HEK293 (cell line): ENCODE data around the gene NOSIP.

Source experiments
- CTCF ChIA-PET: fragments of 350-600 bp; formaldehyde crosslinking; extraction: SDS; loops from one replicate; lab custom pipeline; 2021; ENCODE audit warnings: antibody characterized with exemption; lab: Yijun Ruan, JAX
- POLR2A ChIA-PET: fragments of 300-600 bp; formaldehyde crosslinking; extraction: SDS; loops from one replicate; lab custom pipeline; 2020; ENCODE audit warnings: antibody characterized with exemption, inconsistent platforms; lab: Yijun Ruan, JAX
- H3K27ac ChIP-seq: fragments of 200-500 bp; sonication (Bioruptor generic); 2 replicates; pipeline ENCODE4 v1.5.1; 2014; ENCODE audit warnings: low read depth, low read length, control low read depth, inconsistent platforms; ENCODE audit errors: extremely low read depth
- H3K36me3 ChIP-seq, 2 experiments: fragments of 200-500 bp in 1 of 2; sonication (Bioruptor generic) in 1 of 2; 1 replicate in 1 of 2; 2 replicates in 1 of 2; pipeline ENCODE4 v1.5.1; 2014 to 2017; ENCODE audit warnings: inconsistent platforms in 2 of 2, low read length in 2 of 2; ENCODE audit not compliant: control insufficient read depth in 2 of 2, insufficient read depth in 1 of 2
- H3K4me1 ChIP-seq: fragments of 200-500 bp; sonication (Bioruptor generic); 2 replicates; pipeline ENCODE4 v1.5.1; 2014; ENCODE audit warnings: mild to moderate bottlenecking, low read length, inconsistent platforms; ENCODE audit not compliant: control insufficient read depth, insufficient read depth
- H3K4me3 ChIP-seq: 2 replicates; pipeline ENCODE4 v1.5.1; 2011; ENCODE audit warnings: low read depth, mild to moderate bottlenecking, control low read depth, low read length, moderate library complexity
- H3K9me3 ChIP-seq: fragments of 200-500 bp; sonication (Bioruptor generic); 2 replicates; pipeline ENCODE4 v1.5.1; 2014; ENCODE audit warnings: low read depth, low read length, inconsistent platforms; ENCODE audit not compliant: control insufficient read depth, insufficient read depth
- FEZF1 ChIP-seq: fragments of 450-650 bp; formaldehyde crosslinking; IDR thresholded peaks from 2 replicates; pipeline ENCODE4 v1.5.1; 2016; ENCODE audit warnings: missing biosample characterization, missing genetic modification characterization
- GFI1B ChIP-seq: fragments of 450-650 bp; formaldehyde crosslinking; IDR thresholded peaks from 2 replicates; pipeline ENCODE4 v1.5.1; 2016; ENCODE audit warnings: missing biosample characterization, missing genetic modification characterization
- KLF17 ChIP-seq: fragments of 450-650 bp; formaldehyde crosslinking; IDR thresholded peaks from 2 replicates; pipeline ENCODE4 v1.5.1; 2016; ENCODE audit warnings: missing biosample characterization, missing genetic modification characterization
- MZF1 ChIP-seq: fragments of 450-650 bp; formaldehyde crosslinking; IDR thresholded peaks from 2 replicates; pipeline ENCODE4 v1.5.1; 2017; ENCODE audit warnings: missing biosample characterization, missing genetic modification characterization, borderline replicate concordance
- OSR2 ChIP-seq: fragments of 450-650 bp; formaldehyde crosslinking; IDR thresholded peaks from 2 replicates; pipeline ENCODE4 v1.5.1; 2016; ENCODE audit warnings: missing biosample characterization, missing genetic modification characterization
- TSHZ1 ChIP-seq: fragments of 450-650 bp; formaldehyde crosslinking; IDR thresholded peaks from 2 replicates; pipeline ENCODE4 v1.5.1; 2016; ENCODE audit warnings: missing biosample characterization, missing genetic modification characterization, borderline replicate concordance
- YY1 ChIP-seq: fragments of 450-650 bp; formaldehyde crosslinking; IDR thresholded peaks from 2 replicates; pipeline ENCODE4 v1.5.1; 2018; ENCODE audit warnings: missing biosample characterization, missing genetic modification characterization
- ZBTB7A ChIP-seq: fragments of 450-650 bp; formaldehyde crosslinking; IDR thresholded peaks from 2 replicates; pipeline ENCODE4 v1.5.1; 2016; ENCODE audit warnings: low read depth, missing biosample characterization, missing genetic modification characterization
- ZEB2 ChIP-seq: fragments of 450-650 bp; formaldehyde crosslinking; IDR thresholded peaks from 2 replicates; pipeline ENCODE4 v1.5.1; 2016; ENCODE audit warnings: missing biosample characterization, missing genetic modification characterization
- ZNF148 ChIP-seq: fragments of 450-650 bp; formaldehyde crosslinking; IDR thresholded peaks from 2 replicates; pipeline ENCODE4 v1.5.0; 2017; ENCODE audit warnings: missing biosample characterization, missing genetic modification characterization, borderline replicate concordance
- ZNF24 ChIP-seq: fragments of 450-650 bp; formaldehyde crosslinking; IDR thresholded peaks from 2 replicates; pipeline ENCODE4 v1.5.1; 2016; ENCODE audit warnings: missing biosample characterization, missing genetic modification characterization
- ZNF266 ChIP-seq: fragments of 450-650 bp; formaldehyde crosslinking; IDR thresholded peaks from 2 replicates; pipeline ENCODE4 v1.5.1; 2016; ENCODE audit warnings: missing biosample characterization, missing genetic modification characterization, low read depth
- ZNF302 ChIP-seq: fragments of 450-650 bp; formaldehyde crosslinking; IDR thresholded peaks from 2 replicates; pipeline ENCODE4 v1.5.1; 2016; ENCODE audit warnings: missing biosample characterization, missing genetic modification characterization, low read depth
- ZNF423 ChIP-seq: fragments of 450-650 bp; formaldehyde crosslinking; IDR thresholded peaks from 2 replicates; pipeline ENCODE4 v1.5.1; 2016; ENCODE audit warnings: missing biosample characterization, missing genetic modification characterization
- ZNF433 ChIP-seq: fragments of 450-650 bp; formaldehyde crosslinking; IDR thresholded peaks from 2 replicates; pipeline ENCODE4 v1.5.1; 2016; ENCODE audit warnings: missing biosample characterization, missing genetic modification characterization, low read depth
- ZNF518A ChIP-seq: fragments of 450-650 bp; formaldehyde crosslinking; conservative IDR thresholded peaks from 2 replicates; pipeline ENCODE4 v1.5.1; 2016; ENCODE audit warnings: low read depth, missing biosample characterization, missing genetic modification characterization
- ZNF530 ChIP-seq: fragments of 450-650 bp; formaldehyde crosslinking; IDR thresholded peaks from 2 replicates; pipeline ENCODE4 v1.5.1; 2016; ENCODE audit warnings: low read depth, missing biosample characterization, missing genetic modification characterization
- ZNF792 ChIP-seq: fragments of 450-650 bp; formaldehyde crosslinking; IDR thresholded peaks from 2 replicates; pipeline ENCODE4 v1.5.1; 2016; ENCODE audit warnings: missing biosample characterization, missing genetic modification characterization

Gene NOSIP

DNA sequence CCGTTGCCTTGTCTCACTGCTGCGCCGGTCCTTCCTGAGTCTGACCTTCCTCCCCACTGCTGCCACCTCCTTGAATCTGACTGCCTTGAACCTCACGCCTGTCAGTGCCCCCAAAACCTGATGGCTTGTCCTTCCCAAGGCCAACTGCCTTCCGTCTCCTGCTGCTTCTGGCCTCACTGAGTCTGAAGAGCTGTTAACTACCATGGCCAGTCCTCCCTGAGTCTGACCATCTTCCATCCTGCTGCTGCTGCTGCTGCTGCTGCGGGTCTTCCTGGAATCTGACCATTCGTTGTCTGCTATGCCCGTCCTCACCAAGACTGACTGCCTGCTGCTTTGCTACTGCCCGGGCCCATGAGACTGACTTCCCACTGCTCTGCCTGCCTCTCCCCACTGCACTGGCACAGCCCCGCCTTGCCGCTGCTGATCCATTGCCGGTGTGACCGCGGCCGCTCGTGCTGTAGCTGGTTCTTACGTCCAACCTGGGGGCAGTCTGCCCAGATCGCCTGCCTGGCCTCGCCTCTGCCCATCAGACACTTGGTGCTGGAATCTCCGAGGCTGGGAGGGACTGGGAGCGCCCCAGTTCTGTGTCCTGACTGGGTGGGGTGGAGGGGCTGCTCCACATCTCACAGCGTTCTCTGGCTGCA lies 55.4 kb downstream of the NOSIP start (continued):
- TF ChIP-seq TSHZ1 (tag by site-specific recombination) = no peak
- TF ChIP-seq, all 188 proteins: peak for 0

DNA sequence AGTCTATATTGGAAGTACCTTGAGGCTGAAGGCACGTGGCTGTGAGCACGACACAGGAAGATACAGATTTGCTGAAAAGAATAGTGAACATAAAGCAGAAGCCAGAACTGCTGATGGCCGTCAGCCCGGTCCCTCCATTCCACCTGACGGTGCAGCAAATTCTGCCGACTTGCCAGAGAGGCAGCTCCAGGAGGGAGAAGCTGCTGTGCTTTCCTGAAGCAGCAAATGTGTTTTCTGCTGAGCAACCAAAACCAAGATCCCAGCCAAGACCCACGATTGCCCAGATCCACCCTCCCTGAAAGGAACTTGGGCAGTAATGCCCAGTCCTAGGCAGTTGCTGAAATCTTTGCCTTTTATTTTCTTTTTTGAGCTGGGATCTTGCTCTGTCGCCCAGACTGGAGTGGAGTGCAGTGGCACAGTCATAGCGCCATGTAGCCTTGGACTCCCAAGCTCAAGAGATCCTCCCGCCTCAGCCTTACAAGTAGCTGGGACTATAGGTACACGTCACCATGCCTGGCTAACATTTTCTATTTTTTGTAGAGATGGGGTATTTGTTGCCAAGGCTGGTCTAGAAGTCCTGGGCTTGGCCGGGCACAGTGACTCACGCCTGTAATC lies 59.5 kb downstream of the NOSIP start:
- no peak for TF ChIP-seq ZBTB7A (tag by site-specific recombination)
- no peak for TF ChIP-seq ZNF518A (tag by site-specific recombination)
- TF ChIP-seq ZNF433 (tag by site-specific recombination) = no peak
- TF ChIP-seq GFI1B (tag by site-specific recombination) = no peak
- no peak for TF ChIP-seq ZNF530 (tag by site-specific recombination)
- no peak for TF ChIP-seq ZNF148 (tag by site-specific recombination)
- TF ChIP-seq ZEB2 (tag by site-specific recombination) = no peak
- no peak for TF ChIP-seq ZNF302 (tag by site-specific recombination)
- no peak for TF ChIP-seq KLF17 (tag by site-specific recombination)
- TF ChIP-seq MZF1 = no peak
- TF ChIP-seq ZNF792 = no peak
- no peak for TF ChIP-seq ZNF24
- TF ChIP-seq FEZF1 (tag by site-specific recombination) = no peak
- TF ChIP-seq OSR2 (tag by site-specific recombination) = no peak
- TF ChIP-seq ZNF266 (tag by site-specific recombination) = no peak
- TF ChIP-seq ZNF423 = no peak
- TF ChIP-seq YY1 (tag by site-specific recombination) = no peak
- Histone ChIP-seq H3K27ac (no peak overlapping the region), H3K9me3 (no peaks in the 10 kb centered on the region), H3K4me3 (no peak overlapping the region), H3K4me1 (no peaks in the 10 kb centered on the region), H3K36me3 (peaks cover 10 to 12% of the 10 kb centered on the region in 2 experiments; a peak in 2 of 3 replicates)
- ChIA-PET CTCF (interaction anchor here (0.6 to 3.1 kb wide), 4 partner anchors 8 to 50 kb away, joined by 3 to 17 read pairs (median 6); no protein-coding TSS in a partner anchor), POLR2A (interaction anchor here (0.7 to 1.2 kb wide), 2 partner anchors 9 to 125 kb away, joined by 3 read pairs; no protein-coding TSS in a partner anchor)
